Kidney capillary endothelial cell (primary cell): ENCODE data around the gene MYLIP.

ENCODE experiments used
- DNase-seq: peaks from one replicate; pipeline ENCODE4 v3.0.0-alpha.2; 2018; ENCODE audit warnings: low spot score

The MYLIP gene

GRCh38 chr6:16128759-16129622 lies at the start of gene MYLIP:
MYLIP (plus strand) TSS chr6:16129086; CDS start chr6:16129323, 237 bp downstream.
- peak; percentile 92 for DNase-seq

DNA sequence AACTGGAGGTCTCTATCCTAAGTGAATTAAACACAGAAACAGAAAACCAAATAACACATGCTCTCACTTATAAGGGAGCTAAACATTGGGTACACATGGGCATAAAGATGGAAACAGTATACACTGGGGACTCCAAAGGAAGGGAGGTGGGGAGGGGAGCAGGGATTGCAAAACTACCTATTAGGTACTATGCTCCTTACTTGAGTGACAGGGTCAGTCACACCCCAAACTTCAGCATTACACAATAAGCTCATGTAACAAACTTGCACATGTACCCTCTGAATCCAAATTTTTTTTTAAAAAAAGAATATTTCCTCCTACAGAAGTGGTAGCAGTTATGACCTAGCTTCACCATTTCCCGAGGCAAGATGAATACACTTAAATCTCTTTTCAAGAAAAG lies 49.5 kb upstream of the MYLIP start:
- DNase-seq, result no peak

- DNase-seq, result no peak
Observed at GRCh38 chr6:16080204-16080603, 48.7 kb upstream of the MYLIP start.

GRCh38 chr6:16081326-16081725 lies 47.6 kb upstream of the MYLIP start:
- no peak for DNase-seq

DNA sequence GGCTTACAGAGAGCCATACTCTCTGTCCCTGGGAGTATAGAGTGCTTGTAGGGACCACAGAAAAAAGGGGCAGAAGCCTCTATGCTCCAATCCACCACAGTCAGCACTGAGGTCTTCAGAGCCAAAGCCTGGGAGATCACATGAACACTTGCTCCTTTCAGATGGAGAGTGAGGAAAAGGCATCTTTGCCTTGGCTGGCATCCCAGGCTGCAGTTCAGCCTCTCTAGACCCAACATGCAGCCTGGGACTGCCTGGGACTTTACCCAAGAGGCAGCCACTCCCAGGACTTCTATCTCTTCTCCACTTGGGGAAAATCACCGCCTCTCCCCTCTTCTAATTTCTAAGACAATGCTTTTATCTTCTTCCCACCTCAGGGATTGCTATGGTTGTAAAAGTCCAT lies 46.5 kb upstream of the MYLIP start:
- DNase-seq, result no peak

- no peak for DNase-seq
Observed at GRCh38 chr6:16086965-16087364, 41.9 kb upstream of the MYLIP start.

DNA sequence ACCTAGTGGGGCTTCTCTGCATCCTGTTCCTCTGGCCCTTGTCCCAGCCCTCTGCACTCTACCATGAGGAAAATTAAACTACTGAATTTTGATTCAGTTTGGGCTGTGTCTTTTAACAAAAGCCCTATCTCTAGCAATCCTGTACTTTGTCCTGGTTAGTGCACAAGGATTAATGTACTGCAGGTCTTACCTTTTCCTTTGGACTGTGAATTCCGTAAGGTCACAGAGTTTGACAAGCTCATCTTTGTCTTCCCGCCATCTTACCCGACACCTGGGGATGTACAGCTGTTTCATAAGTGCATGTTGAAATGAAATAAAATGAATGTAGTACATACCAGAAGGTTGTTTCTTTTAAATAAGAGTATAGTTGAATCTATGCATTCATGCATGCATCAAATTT lies 41.5 kb upstream of the MYLIP start:
- no peak for DNase-seq

- no peak for DNase-seq
Observed at GRCh38 chr6:16088409-16088808, 40.5 kb upstream of the MYLIP start.

- no peak for DNase-seq
Observed at GRCh38 chr6:16089232-16090062, 39.4 kb upstream of the MYLIP start.

- no peak for DNase-seq
Observed at GRCh38 chr6:16090452-16090851, 38.4 kb upstream of the MYLIP start.

DNA sequence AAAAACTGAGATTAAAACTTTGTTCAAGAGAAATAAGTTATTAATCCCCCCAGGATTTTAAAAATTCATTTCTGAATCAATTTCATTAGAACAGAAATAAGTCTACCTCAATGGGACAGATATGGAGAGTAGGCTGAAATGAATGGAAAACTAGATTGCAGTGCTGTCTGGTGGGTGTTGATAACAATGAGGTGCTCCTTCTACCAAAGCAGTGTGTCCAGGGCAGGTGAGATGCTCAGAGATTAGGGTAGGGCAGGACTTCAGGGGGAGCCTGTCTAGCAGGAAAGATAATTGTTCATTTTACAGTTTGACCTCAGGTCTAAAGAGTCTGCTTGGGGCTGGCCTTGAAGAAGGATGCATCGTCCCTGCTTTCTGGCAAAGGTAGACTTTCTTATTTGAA lies 38.0 kb upstream of the MYLIP start:
- DNase-seq, result no peak

GRCh38 chr6:16092140-16092539 lies 36.7 kb upstream of the MYLIP start:
- peak; percentile 40 for DNase-seq

DNA sequence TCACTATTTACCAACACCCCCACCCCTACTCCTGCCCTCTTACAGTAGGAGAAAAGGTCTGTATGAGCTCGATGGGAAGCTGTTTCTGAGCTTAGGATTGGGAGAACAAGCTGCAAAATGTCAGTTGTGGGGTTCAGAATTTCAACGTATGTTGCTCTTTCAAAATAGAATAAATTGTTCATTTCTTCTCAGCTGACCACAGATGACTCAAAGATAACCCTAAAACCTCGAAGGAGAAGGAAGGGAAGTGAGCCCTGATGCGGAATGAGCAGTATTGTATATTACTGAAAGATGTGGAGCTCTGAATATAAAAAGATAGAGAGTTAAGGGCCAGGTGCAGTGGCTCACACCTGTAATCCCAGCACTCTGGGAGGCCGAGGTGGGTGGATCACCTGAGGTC lies 35.9 kb upstream of the MYLIP start:
- no peak for DNase-seq

DNA sequence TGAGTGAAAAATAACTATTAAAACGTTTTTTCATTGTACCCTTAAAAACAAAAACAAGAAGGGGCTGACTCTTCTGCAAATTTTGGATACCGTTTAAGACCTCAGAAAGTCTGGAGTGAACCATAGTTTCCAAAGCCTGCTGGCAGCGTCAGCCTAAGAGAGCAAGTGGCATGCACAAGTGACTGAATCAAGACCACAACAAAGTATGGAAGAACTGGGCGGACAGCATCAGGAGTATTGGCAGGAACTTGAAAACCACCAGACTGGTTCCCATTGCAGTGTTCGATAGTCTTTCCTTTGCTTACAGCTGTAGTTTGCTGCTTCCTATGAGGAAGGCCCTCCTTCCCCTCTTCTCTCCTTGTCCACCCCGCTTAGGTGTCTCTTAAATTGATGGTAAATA lies 33.7 kb upstream of the MYLIP start:
- no peak for DNase-seq

GRCh38 chr6:16097382-16098171 lies 31.3 kb upstream of the MYLIP start:
- no peak for DNase-seq

DNA sequence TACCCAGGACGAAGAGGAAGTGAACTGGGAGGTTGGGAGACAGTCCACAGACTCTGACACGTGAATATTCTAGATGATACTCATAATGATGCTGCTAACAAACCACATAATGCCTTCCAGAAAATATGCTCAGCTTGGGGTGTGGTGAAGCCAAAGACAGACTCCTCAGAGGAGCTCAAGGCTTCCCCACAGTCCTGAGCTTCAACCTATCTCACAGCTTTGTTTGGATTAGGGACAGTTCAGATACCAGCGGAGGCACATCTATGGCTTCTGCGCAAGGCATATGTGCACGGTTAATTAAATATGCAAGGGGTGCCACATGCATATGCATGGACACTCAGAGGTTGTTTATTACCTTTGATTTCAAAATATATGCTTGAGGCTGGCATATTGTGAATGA lies 30.7 kb upstream of the MYLIP start:
- no peak for DNase-seq

DNA sequence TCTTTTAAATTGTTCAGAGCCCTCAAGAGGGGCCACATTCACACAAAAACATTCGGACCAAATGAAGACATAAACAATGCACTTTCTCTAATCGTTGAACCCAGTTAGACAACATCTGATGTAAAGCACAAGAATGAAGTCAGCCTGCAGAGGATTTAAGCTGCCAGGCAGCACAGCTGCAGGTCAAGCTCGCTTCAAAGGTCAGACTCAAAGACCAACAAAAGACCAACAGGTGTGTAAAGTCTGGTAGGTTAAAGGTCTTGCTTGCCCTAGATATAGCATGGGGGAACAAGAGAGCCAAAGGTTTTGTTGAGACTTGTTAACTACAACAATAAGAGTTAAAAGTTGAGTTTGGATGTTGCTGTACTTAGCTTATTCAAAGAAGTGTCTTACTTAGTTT lies 26.7 kb upstream of the MYLIP start:
- no peak for DNase-seq

DNA sequence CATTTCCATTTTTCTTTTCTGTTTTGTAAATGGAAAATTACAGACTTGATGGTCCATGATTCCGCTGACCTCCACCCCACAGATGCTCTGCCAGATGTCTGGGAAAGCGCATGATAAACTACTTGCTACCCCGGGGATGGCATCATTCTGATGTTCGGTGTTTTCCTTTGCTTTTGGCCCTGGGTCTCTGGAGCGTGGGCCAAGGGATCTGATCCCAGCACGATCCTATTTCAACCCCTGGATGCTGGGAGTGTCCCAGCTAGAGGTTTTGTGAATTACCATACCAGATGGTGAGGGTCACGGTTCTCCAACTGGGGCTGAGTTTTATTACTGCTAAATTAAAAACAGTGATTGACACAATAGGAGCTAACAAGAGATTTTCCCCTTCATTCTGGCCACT lies 25.2 kb upstream of the MYLIP start:
- no peak for DNase-seq

DNA sequence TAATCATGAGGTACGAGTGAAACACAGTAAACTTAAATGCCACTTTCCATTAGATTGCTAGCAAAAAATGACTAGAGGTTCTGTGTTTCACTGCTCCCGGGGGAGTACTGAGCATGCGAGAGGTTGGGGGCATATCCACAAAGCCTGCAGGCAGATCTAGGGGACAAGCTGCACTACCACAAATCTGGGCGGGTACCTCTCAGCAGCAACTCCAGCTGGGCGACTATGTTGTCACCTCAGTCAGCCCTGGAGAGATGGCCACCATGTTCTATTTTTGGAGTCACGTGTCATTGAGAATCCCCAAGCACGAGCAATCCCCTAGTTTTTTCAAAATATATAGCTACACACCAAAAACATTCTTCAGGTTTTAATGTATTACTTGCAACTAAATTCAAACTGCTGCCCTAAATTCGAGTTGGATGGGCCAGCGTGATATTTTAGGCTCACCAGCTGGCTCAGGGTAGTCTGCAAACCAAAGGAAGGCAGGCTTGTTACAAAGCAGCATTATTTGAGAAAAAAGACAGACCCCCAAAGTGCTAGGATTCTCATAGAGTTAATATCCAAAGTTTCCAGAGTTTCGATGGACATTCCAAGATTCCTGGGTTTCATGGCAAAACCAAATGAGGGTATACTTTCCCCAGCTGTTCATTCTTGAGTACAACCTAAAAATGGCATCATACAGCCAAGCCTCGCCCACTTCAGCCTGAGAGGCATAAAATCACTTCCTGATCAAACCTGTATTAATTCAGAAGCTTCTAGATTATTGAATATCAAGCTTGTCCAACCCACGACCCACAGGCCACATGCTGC lies 24.1 kb upstream of the MYLIP start:
- no peak for DNase-seq

- no peak for DNase-seq
Observed at GRCh38 chr6:16105854-16106253, 23.0 kb upstream of the MYLIP start.

DNA sequence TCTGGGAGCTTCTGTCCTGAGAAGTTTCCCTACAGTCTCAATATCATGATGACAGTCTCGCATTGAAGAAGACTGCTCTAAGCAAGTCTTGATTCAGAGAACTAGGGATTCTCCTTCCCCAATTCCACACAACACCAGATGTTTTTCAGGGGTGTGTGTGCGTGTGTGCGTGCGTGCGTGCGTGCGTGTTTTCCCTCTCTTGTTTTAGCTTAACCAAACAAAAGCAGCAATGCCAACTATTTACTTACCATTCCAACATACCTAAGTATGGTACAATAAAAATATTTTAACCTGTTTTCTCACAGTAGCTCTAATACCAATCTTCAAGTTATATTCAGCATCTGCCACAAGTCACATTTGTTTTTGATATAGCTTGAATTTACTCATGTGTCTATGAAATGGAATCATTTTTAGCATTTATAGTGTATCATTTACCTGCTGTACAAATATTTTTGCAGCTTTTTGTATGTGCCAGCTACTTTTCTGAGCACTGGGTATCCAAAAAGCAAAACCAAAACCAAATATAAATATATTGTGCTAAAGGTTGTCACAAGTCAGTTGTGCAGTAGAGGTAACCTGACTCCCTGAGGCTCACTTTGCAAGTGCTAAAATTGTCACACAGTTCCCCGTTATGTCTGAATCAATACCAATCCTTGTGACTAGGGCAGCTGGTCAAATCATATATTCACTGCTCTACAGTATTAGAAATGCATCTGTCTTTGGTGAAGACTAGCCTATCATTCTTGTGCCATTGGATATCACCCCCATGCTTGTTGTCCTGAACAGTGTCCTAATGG lies 21.7 kb upstream of the MYLIP start:
- no peak for DNase-seq
